Pancreas (tissue), 10 donors: ENCODE data around the gene TBC1D3B. TPM values are rescaled to one million over a fixed set of nuclear protein-coding genes. Genes with fewer than 3 reads are reported as not detected.
"Not testable (repeated sequence)": the region's sequence is repeated elsewhere in the genome, so short reads cannot be mapped to it uniquely, and the experiment has no call there.

ENCODE experiments used
- ATAC-seq, 4 donors: fragments of 200-7000 bp; cut with Tn5 transposase; one replicate each; pipeline versions ENCODE4 v1.8.0 to v1.9.1; 2020; ENCODE audit warnings: mild to moderate bottlenecking in 4 of 4, moderate library complexity in 4 of 4
- DNase-seq, 6 donors: peaks; one replicate each; pipeline ENCODE4 v3.0.0-alpha.2; 2020
- FAIRE-seq: peaks from 2 replicates; lab custom pipeline; 2012; peaks lifted over from hg19 to GRCh38; lab: Jason Lieb, UNC
- H3K27ac ChIP-seq, 4 donors: fragments of 200-600 bp; sonication (generic); 1 replicate in 3 of 4; 2 replicates in 1 of 4; pipeline versions ENCODE4 v1.5.0 to v1.8.0; 2020
- H3K27me3 ChIP-seq, 4 donors: fragments of 200-600 bp; one replicate each; pipeline ENCODE4 v1.8.0; 2021
- H3K36me3 ChIP-seq, 3 donors: fragments of 200-600 bp; sonication (generic) in 1 of 3; one replicate each; pipeline versions ENCODE4 v1.5.0 to v1.8.0; 2020 to 2021
- H3K4me1 ChIP-seq, 3 donors: fragments of 200-600 bp; one replicate each; pipeline ENCODE4 v1.8.0; 2021
- H3K4me3 ChIP-seq, 4 donors: fragments of 200-600 bp; sonication (generic) in 2 of 4; one replicate each; pipeline versions ENCODE4 v1.5.0 to v1.8.0; 2020 to 2021
- H3K9me3 ChIP-seq, 4 donors: fragments of 200-600 bp; one replicate each; pipeline ENCODE4 v1.8.0; 2021
- WGBS, 2 donors: extraction: QIAGEN DNeasy Blood & Tissue Kit; methylation state at CpG; one replicate each; pipeline ENCODE4 v1.1.7; 2013; 5-methylcytosine and 5-hydroxymethylcytosine counted together
- intact Hi-C, 3 donors: fragments of 100-400 bp; cut with DNase I; formaldehyde crosslinking; loops; one replicate each; pipeline versions ENCODE4 v1.11.1 to v1.14.2; 2022
- polyA plus RNA-seq, 2 donors: library from polyadenylated mRNA; stranded (reverse); fragments of 200-250 nt; gene quantifications; one replicate each; pipeline ENCODE4 v1.2.3, GENCODE V29; 2013
- total RNA-seq, 6 donors: library from RNA; stranded (reverse); fragmentation: NEBNext Ultra II Directional in 4 of 6; extraction: Animal tissue kit (Norgen Biotek cat#: 25700) in 4 of 6; gene quantifications; one replicate each; pipeline versions ENCODE4 v1.2.1 to v1.2.4, GENCODE V29; 2021 to 2023
- TF ChIP-seq, protein P1 (sequence below), 4 donors: fragments of 200-600 bp; sonication (generic) in 3 of 4; IDR thresholded peaks; one replicate each; pipeline versions ENCODE4 v1.5.0 to v1.8.0; 2021; ENCODE audit warnings: antibody characterized with exemption in 4 of 4
- donor health status: healthy with polysubstance abuse.
- donor health status: DM: no; HTN: no; CAD: no; lungs with moderate emphysema.
- donor health status: DM: no; HTN: no; CAD: no.
- donor health status: control.
- donor health status: control.
- donor health status: Bipolar disorder and iron deficiency.
- donor health status: DM: yes; HTN: yes; CAD: no.
- donor health status: DM: no; HTN: no; CAD: no.
- donor health status: DM: no; HTN: no; CAD: no.
- donor health status: DM: yes; HTN: yes; CAD: no.

TBC1D3B gene
- total and polyA plus RNA-seq, 8 donors, result 2.2 to 5.7 (median 3.9) TPM

DNA sequence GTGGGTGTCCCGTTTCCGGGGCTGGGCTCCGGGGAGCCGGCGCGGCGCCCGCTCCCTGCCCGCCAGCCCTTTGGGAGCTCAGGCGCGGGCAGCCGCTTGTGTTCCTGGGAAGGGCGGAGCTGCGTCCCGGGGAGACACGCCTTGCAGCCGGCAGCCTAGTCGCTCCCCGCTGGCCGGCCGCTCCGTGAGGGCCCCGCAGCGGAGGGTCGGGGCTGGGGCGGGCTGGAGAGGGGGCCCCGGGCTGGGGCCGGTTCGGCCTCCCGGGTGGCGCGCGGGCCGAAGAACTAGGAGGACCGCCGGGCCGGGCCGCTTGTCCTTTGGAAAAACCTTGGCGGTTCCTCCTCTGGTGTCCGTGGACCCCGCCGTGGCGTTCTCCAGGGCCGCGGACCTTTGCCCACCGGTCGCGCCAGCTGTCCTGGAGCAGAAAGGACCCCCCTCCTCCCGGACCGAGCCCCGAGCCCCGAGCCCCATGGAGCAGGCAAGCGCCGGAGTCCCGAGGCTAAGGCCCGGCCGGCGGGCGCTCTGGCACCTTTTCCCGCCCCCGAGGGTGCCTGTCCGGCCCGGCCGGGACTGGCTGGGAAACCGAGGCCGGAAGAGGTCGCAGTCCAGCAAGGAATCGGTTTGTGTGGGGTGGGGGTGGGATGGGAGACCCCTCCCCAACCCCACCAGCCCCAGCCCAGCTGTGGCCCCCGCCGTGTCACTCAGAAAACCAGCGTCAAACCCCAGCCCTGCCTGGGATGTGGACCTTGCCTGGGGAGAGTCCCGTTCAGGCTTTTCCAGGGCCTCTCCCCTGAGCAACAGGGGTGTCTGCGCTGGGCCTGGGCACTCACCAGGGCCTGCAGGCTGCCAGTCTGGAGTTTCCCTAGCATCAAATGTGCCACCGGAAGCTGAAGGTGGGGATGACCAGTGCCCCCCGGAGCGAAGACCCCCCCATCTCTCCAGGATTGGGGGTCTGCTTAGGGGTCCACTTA, 6.8 kb upstream of the TBC1D3B start:
- H3K4me3 ChIP-seq, result peak overlapping the region; percentile 38 to 88 (median 56)
- ATAC-seq (peak; percentile 91 to 98 (median 96)), FAIRE-seq (no peak), DNase-seq (peak; percentile 49 to 95 (median 71))
- no peaks in the 10 kb centered on the region for H3K36me3 ChIP-seq
- intact Hi-C loops, result loop anchor here in 1 of 3 donors (5.0 kb wide), 1 partner anchor 61 kb away; no protein-coding TSS in a partner anchor
- TF ChIP-seq, protein P1, sequence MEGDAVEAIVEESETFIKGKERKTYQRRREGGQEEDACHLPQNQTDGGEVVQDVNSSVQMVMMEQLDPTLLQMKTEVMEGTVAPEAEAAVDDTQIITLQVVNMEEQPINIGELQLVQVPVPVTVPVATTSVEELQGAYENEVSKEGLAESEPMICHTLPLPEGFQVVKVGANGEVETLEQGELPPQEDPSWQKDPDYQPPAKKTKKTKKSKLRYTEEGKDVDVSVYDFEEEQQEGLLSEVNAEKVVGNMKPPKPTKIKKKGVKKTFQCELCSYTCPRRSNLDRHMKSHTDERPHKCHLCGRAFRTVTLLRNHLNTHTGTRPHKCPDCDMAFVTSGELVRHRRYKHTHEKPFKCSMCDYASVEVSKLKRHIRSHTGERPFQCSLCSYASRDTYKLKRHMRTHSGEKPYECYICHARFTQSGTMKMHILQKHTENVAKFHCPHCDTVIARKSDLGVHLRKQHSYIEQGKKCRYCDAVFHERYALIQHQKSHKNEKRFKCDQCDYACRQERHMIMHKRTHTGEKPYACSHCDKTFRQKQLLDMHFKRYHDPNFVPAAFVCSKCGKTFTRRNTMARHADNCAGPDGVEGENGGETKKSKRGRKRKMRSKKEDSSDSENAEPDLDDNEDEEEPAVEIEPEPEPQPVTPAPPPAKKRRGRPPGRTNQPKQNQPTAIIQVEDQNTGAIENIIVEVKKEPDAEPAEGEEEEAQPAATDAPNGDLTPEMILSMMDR (IDR thresholded peaks at IDR 0.05), result no peak
- 5 to 8% methylated on average over 55 to 76 of the region's 76 CpGs for WGBS, 2 donors
- H3K27ac ChIP-seq, result no peak overlapping the region
- H3K4me1 ChIP-seq, result no peaks in the 10 kb centered on the region
- H3K27me3 ChIP-seq, result no peaks in the 10 kb centered on the region
- H3K9me3 ChIP-seq, result no peaks in the 10 kb centered on the region

DNA sequence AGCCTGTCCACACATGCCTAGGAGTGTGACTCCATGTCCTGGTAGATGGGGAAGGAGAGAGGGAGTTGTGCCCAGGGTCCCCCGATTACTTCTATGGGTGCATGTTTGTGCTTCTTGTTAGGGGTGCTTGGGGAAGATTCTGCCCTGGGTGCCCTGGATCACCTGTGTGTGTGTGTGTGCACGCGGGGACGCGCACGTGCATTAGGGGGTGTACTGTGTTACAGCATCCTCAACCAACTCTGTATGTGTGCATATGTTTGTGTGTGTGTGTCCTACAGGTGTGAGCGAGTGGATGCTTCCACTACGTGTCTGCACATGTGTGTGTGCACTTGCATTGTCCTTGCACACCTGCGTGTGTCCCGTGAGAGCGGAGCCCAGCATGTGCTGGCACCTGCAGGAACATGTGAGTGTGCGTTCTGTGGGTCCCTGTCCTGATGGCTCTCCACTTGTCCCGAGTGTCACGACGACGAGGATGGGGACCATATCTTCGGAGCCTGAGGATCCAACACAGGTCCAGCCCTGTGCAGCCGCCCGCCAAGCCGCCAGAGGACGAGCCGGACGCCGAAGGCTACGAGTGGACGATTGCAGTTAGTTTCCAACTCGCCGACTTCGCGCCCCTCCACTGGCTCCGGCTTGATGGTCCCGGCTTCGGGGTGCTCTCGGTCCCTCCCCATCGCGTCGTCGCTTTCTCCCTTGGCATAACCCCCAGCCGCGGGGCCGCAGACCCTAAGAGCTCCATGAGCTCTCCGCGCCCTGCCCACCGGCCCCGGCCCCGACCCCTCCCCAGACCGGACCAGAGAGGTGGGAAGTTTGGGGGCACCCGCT, 6.0 kb upstream of the TBC1D3B start:
- FAIRE-seq, result no peak
- H3K27me3 ChIP-seq, result no peaks in the 10 kb centered on the region
- H3K36me3 ChIP-seq, result no peaks in the 10 kb centered on the region
- peak; percentile 51 to 57 (median 55) for ATAC-seq
- intact Hi-C loops, result loop anchor here in 1 of 3 donors (5.0 kb wide), 1 partner anchor 60 kb away; no protein-coding TSS in a partner anchor
- 17 to 23% methylated on average over 36 to 48 of the region's 48 CpGs for WGBS, 2 donors
- no peaks in the 10 kb centered on the region for H3K9me3 ChIP-seq
- no peak overlapping the region for H3K27ac ChIP-seq
- peak overlapping the region; percentile 38 to 88 (median 56) for H3K4me3 ChIP-seq
- peak in 3 of 6 donors; percentile 42 to 87 (median 77) for DNase-seq
- H3K4me1 ChIP-seq, result no peaks in the 10 kb centered on the region
- TF ChIP-seq, protein P1 (IDR thresholded peaks at IDR 0.05), result no peak

DNA sequence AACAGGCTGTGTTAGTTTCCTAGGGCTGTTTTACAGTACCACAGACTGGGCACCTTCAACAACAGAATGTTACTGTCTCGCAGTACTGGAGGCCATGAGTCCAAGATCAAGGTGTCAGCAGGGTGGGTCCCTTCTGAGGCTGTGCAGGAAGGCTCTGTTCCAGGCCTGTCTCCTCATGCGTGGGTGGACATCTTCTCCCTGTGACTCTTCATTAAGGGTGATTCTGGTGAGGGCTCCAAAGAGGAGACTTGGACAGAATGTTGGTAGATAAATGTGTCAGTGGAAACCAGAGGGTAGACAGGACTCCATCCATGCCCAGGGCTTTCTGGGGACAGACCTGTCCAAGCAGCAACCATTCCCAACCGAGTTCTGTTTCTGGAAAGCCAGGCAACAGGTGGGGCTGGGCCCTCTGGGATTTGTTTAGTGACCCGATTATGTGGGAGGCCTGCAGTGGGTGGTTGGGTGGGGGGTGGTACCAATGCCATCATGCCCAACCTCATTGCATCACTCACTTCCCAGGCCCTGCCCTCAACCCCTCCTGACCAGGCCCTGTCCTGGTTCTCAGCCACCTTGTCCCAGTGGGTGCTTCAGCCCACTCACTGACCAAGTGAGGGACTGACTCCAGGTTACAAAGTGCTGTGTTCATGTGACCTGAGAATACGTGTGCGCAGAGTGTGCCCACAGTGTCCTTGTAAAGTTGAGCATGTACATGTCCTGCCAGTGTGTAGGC, 5.2 kb upstream of the TBC1D3B start:
- ATAC-seq, H3K4me3 ChIP-seq, FAIRE-seq, H3K9me3 ChIP-seq, DNase-seq, H3K27ac ChIP-seq, H3K27me3 ChIP-seq, H3K4me1 ChIP-seq, H3K36me3 ChIP-seq: not testable (repeated sequence)
- WGBS, 2 donors, result 89% methylated on average over 6 of the region's 6 CpGs
- intact Hi-C loops, result loop anchor here in 1 of 3 donors (5.0 kb wide), 1 partner anchor 59 kb away; no protein-coding TSS in a partner anchor

DNA sequence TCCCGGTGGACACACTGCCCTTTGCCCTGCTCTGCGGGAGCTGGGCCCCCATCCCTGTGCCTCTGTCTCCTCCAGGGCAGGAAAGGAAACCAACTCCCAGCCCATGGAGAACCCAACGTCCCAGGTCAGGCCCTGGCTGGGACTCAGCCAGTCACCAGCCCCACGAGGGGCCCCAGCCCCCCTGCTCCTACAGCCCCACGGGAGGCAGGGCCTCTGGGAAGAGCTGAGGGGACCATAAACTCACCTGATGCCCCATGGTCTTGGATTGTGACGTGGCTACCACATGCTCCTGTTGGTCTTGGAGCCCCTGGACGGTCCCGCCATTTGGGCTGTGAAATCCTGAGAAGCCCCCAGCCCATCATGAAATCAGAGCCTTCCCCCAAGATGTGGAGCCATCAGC, 7.6 kb downstream of the TBC1D3B start:
- intact Hi-C loops, H3K9me3 ChIP-seq, H3K4me3 ChIP-seq, H3K4me1 ChIP-seq, H3K27me3 ChIP-seq, FAIRE-seq, ATAC-seq, H3K36me3 ChIP-seq, DNase-seq, H3K27ac ChIP-seq: not testable (repeated sequence)
- 42 to 62% methylated on average over 4 to 5 of the region's 8 CpGs for WGBS, 2 donors

DNA sequence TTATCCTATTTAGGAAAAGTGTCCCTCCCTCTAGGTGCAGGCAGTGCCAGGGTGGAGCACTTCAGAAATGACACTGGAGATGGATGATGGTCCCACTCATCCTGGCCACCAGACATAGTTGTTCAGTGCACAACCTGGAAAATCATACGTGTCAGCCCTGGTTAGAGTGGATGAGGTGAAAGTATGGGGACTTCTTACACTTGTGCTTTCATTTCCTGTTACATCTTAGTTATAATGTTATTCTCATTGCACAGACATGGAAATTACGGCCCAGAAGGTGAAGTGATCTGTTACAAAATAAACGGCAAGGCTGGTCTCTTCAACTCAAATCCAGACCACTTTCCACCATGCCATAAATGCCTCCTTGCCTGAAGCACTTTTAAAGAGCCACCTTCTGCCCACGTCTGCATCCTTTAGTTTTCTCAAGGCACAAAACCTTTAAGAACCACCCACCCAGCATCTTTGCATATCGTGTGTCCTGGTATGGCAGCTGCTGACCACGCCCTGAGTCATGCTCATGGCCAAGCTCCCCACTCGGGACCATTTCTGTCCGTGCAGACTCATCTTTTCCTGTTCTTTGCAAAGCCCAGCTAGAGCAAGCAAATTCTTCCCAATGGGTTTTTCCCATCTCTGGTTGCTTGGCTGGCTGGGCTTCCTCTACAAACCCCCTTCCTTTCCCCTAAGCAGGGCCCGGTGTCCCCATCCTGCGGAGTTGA, 22.4 kb downstream of the TBC1D3B start:
- no peaks in the 10 kb centered on the region for H3K36me3 ChIP-seq
- TF ChIP-seq, protein P1 (IDR thresholded peaks at IDR 0.05), result no peak
- H3K4me1 ChIP-seq, result no peaks in the 10 kb centered on the region
- H3K27ac ChIP-seq, result no peak overlapping the region
- DNase-seq (no peak), FAIRE-seq (no peak), ATAC-seq (no peak)
- no peaks in the 10 kb centered on the region for H3K9me3 ChIP-seq
- intact Hi-C loops, result no loop called here
- H3K27me3 ChIP-seq, result peaks cover 0 to 5% (median 2%) of the 10 kb centered on the region in 4 donors
- 56 to 72% methylated on average over 10 of the region's 10 CpGs for WGBS, 2 donors
- no peak overlapping the region for H3K4me3 ChIP-seq
